Fibroblast of lung (primary cell): ENCODE measurements around the gene CMYA5. TPM values are rescaled to one million over a fixed set of nuclear protein-coding genes. Genes with fewer than 3 reads are reported as not detected.
"Not testable (repeated sequence)": the region's sequence is repeated elsewhere in the genome, so short reads cannot be mapped to it uniquely, and the experiment has no call there.

Experiments used
- DNase-seq, 2 donors: peaks; one replicate each; pipeline versions ENCODE4 v3.0.0 to v3.0.0-alpha.2; 2010; ENCODE audit warnings: low read depth in 2 of 2
- H2AFZ ChIP-seq: 2 replicates; pipeline ENCODE4 v1.5.1; 2012; ENCODE audit warnings: low read length, control low read depth, inconsistent platforms
- H3K27ac ChIP-seq: 2 replicates; pipeline ENCODE4 v1.5.1; 2011; ENCODE audit warnings: low read length, control low read depth; ENCODE audit not compliant: insufficient read depth
- H3K27me3 ChIP-seq: 2 replicates; pipeline ENCODE4 v1.5.1; 2011; ENCODE audit warnings: mild to moderate bottlenecking, low read length; ENCODE audit not compliant: control insufficient read depth, insufficient read depth
- H3K36me3 ChIP-seq: 2 replicates; pipeline ENCODE4 v1.5.1; 2011; ENCODE audit warnings: low read length; ENCODE audit not compliant: control insufficient read depth, insufficient read depth
- H3K4me1 ChIP-seq: 2 replicates; pipeline ENCODE4 v1.5.1; 2011; ENCODE audit warnings: low read length; ENCODE audit not compliant: control insufficient read depth, insufficient read depth; ENCODE audit errors: extremely low read depth
- H3K4me2 ChIP-seq: 2 replicates; pipeline ENCODE4 v1.5.1; 2011; ENCODE audit warnings: low read length, control low read depth; ENCODE audit not compliant: insufficient read depth; ENCODE audit errors: extremely low read depth
- H3K4me3 ChIP-seq, 4 experiments: fragments of 200-600 bp in 1 of 4; sonication (generic) in 1 of 4; replicated peaks in 1 of 4; 2 replicates each; pipeline ENCODE4 v1.5.1; 2011 to 2016; ENCODE audit warnings: low read length in 4 of 4, low read depth in 3 of 4, mild to moderate bottlenecking in 3 of 4, control low read depth in 2 of 4, inconsistent platforms in 1 of 4, mixed read lengths in 1 of 4; ENCODE audit not compliant: insufficient read depth in 1 of 4; ENCODE audit errors: control extremely low read depth in 1 of 4
- H3K79me2 ChIP-seq: 2 replicates; pipeline ENCODE4 v1.5.1; 2012; ENCODE audit warnings: mild to moderate bottlenecking, low read length, inconsistent platforms; ENCODE audit not compliant: control insufficient read depth, insufficient read depth
- H3K9ac ChIP-seq: 2 replicates; pipeline ENCODE4 v1.5.1; 2011; ENCODE audit warnings: mild to moderate bottlenecking, low read length, control low read depth; ENCODE audit not compliant: insufficient read depth
- H3K9me3 ChIP-seq: 2 replicates; pipeline ENCODE4 v1.5.1; 2012; ENCODE audit warnings: low read depth, low read length; ENCODE audit not compliant: control insufficient read depth, insufficient read depth
- H4K20me1 ChIP-seq: 2 replicates; pipeline ENCODE4 v1.5.1; 2011; ENCODE audit warnings: low read length; ENCODE audit not compliant: control insufficient read depth, insufficient read depth; ENCODE audit errors: extremely low read depth
- CTCF ChIP-seq, 2 donors: IDR thresholded peaks in 1 of 2; conservative IDR thresholded peaks in 1 of 2; 1 replicate in 1 of 2; 2 replicates in 1 of 2; pipeline ENCODE4 v1.5.1; 2011 to 2012; ENCODE audit warnings: low read length in 2 of 2, control low read depth in 1 of 2, inconsistent platforms in 1 of 2, low read depth in 1 of 2, mild to moderate bottlenecking in 1 of 2
- EZH2 ChIP-seq: IDR thresholded peaks from 2 replicates; pipeline ENCODE4 v1.5.1; 2012; ENCODE audit warnings: low read length, control low read depth, mild to moderate bottlenecking; ENCODE audit errors: missing control alignments
- polyA plus RNA-seq, 2 donors: library from polyadenylated mRNA; depleted of rRNA in 1 of 2; stranded (reverse) in 1 of 2; unstranded in 1 of 2; fragments of >200 nt; gene quantifications; 2 replicates each; pipeline ENCODE4 v1.2.1, GENCODE V29; 2011 to 2012; ENCODE audit warnings: missing spikeins in 1 of 2
- total RNA-seq: library from RNA; depleted of rRNA; stranded (reverse); fragments of >200 nt; gene quantifications from 2 replicates; pipeline ENCODE4 v1.2.1, GENCODE V29; 2014

CMYA5 gene
- total and polyA plus RNA-seq, 2 donors (not counting 1 experiment from before 2014, with no cell fraction given): 2.0 to 7.8 TPM

- H2AFZ ChIP-seq: no peak overlapping the region
- no peak overlapping the region for H3K27ac ChIP-seq
- no peak for DNase-seq
- H3K4me2 ChIP-seq: no peak overlapping the region
- H3K4me3 ChIP-seq: no peak overlapping the region
- no peaks in the 10 kb centered on the region for H3K36me3 ChIP-seq
- TF ChIP-seq EZH2 (no peak), CTCF (conservative IDR thresholded peaks at IDR 0.05 in 1 of 2, IDR thresholded peaks at IDR 0.05 in 1 of 2; ENCODE audit: low read depth in 1 of 2, low read length in 2 of 2) (no peak)
- no peaks in the 10 kb centered on the region for H4K20me1 ChIP-seq
- H3K4me1 ChIP-seq: no peaks in the 10 kb centered on the region
- H3K9me3 ChIP-seq: no peaks in the 10 kb centered on the region
- no peak overlapping the region for H3K9ac ChIP-seq
- H3K79me2 ChIP-seq: no peaks in the 10 kb centered on the region
- no peaks in the 10 kb centered on the region for H3K27me3 ChIP-seq
These were observed 22.9 kb upstream of the CMYA5 start for GRCh38 chr5:79666758-79667157.

GRCh38 chr5:79672392-79672791, 17.2 kb upstream of the CMYA5 start:
- Histone ChIP-seq H3K79me2 (no peaks in the 10 kb centered on the region), H3K9ac (no peak overlapping the region), H4K20me1 (no peaks in the 10 kb centered on the region), H3K9me3 (no peaks in the 10 kb centered on the region), H2AFZ (no peak overlapping the region), H3K4me3 (no peak overlapping the region), H3K27me3 (no peaks in the 10 kb centered on the region), H3K36me3 (no peaks in the 10 kb centered on the region), H3K4me2 (no peak overlapping the region), H3K4me1 (no peaks in the 10 kb centered on the region), H3K27ac (no peak overlapping the region)
- TF ChIP-seq EZH2 (no peak), CTCF (conservative IDR thresholded peaks at IDR 0.05 in 1 of 2, IDR thresholded peaks at IDR 0.05 in 1 of 2; ENCODE audit: low read depth in 1 of 2, low read length in 2 of 2) (no peak)
- no peak for DNase-seq

GRCh38 chr5:79676354-79676753, 13.3 kb upstream of the CMYA5 start:
- H2AFZ ChIP-seq, H3K4me1 ChIP-seq, H4K20me1 ChIP-seq, H3K4me2 ChIP-seq, H3K4me3 ChIP-seq, H3K27ac ChIP-seq, H3K36me3 ChIP-seq, H3K9ac ChIP-seq, H3K9me3 ChIP-seq, H3K27me3 ChIP-seq, H3K79me2 ChIP-seq: not testable (repeated sequence)
- peak in 1 of 2 donors; percentile 14 for DNase-seq

GRCh38 chr5:79682102-79682501, 7.5 kb upstream of the CMYA5 start:
- H3K36me3 ChIP-seq, H2AFZ ChIP-seq, H3K9ac ChIP-seq, H3K79me2 ChIP-seq, H3K27me3 ChIP-seq, H3K4me2 ChIP-seq, DNase-seq, H3K9me3 ChIP-seq, H3K4me1 ChIP-seq, H4K20me1 ChIP-seq, H3K4me3 ChIP-seq, H3K27ac ChIP-seq: not testable (repeated sequence)
